Gastrocnemius medialis (tissue), 4 donors: Measurements from ENCODE around the gene CXCL12. TPM values are rescaled to one million over a fixed set of nuclear protein-coding genes. Genes with fewer than 3 reads are reported as not detected.

Experiments
- ATAC-seq, 2 donors: fragments of 150-250 bp; one replicate each; pipeline ENCODE4 v1.9.1; 2016
- DNase-seq, 2 donors: peaks; one replicate each; pipeline ENCODE4 v3.0.0-alpha.2; 2019
- H3K27ac ChIP-seq, 4 donors: fragments of 200-600 bp; sonication (generic); 1 replicate in 1 of 4; 2 replicates in 3 of 4; pipeline ENCODE4 v1.5.1; 2016 to 2018; ENCODE audit warnings: mild to moderate bottlenecking in 2 of 4, moderate library complexity in 1 of 4
- H3K27me3 ChIP-seq, 3 donors: fragments of 200-600 bp; sonication (generic) in 2 of 3; 1 replicate in 1 of 3; 2 replicates in 2 of 3; pipeline versions ENCODE4 v1.5.1 to v1.6.0; 2016 to 2019; ENCODE audit warnings: mild to moderate bottlenecking in 1 of 3, moderate library complexity in 1 of 3
- H3K36me3 ChIP-seq, 2 donors: fragments of 200-600 bp; sonication (generic) in 1 of 2; one replicate each; pipeline ENCODE4 v1.5.1; 2017 to 2018
- H3K4me1 ChIP-seq, 2 donors: fragments of 200-600 bp; sonication (generic) in 1 of 2; one replicate each; pipeline ENCODE4 v1.5.1; 2016 to 2017; ENCODE audit warnings: mild to moderate bottlenecking in 2 of 2
- H3K4me3 ChIP-seq, 4 donors: fragments of 200-600 bp; sonication (generic) in 3 of 4; 1 replicate in 1 of 4; 2 replicates in 3 of 4; pipeline ENCODE4 v1.5.1; 2016 to 2019; ENCODE audit warnings: mild to moderate bottlenecking in 2 of 4
- H3K9me3 ChIP-seq, 3 donors: fragments of 200-600 bp; sonication (generic) in 2 of 3; 1 replicate in 1 of 3; 2 replicates in 2 of 3; pipeline ENCODE4 v1.5.1; 2016 to 2019
- CTCF ChIP-seq, 5 experiments: fragments of 450-650 bp in 3 of 5; fragments of 200-600 bp in 2 of 5; sonication (generic) in 2 of 5; IDR thresholded peaks in 4 of 5; conservative IDR thresholded peaks in 1 of 5; 1 replicate in 4 of 5; 2 replicates in 1 of 5; pipeline ENCODE4 v1.5.1; 2016 to 2019; ENCODE audit warnings: antibody characterized with exemption in 5 of 5, mild to moderate bottlenecking in 3 of 5, moderate library complexity in 3 of 5
- POLR2A ChIP-seq, 2 donors: fragments of 450-650 bp; IDR thresholded peaks; one replicate each; pipeline ENCODE4 v1.6.1; 2017; ENCODE audit warnings: antibody characterized with exemption in 2 of 2, mild to moderate bottlenecking in 2 of 2, moderate library complexity in 2 of 2
- in situ Hi-C, 4 donors: fragments of 200-750 bp; cut with MboI; loops; one replicate each; pipeline versions ENCODE4 v1.15.0 to v1.8.0; 2017; ENCODE audit warnings: low sequenced_read_pairs in 4 of 4
- intact Hi-C: fragments of 100-400 bp; cut with DNase I; formaldehyde crosslinking; loops from one replicate; pipeline ENCODE4 v1.15.1; 2023; ENCODE audit warnings: low total_unique reads
- total RNA-seq, 4 donors: library from RNA; depleted of rRNA; stranded (reverse); fragments of >200 nt; gene quantifications; one replicate each; pipeline versions ENCODE4 v1.1.0 to v1.2.3, GENCODE V29; 2016

The CXCL12 gene
- total RNA-seq, 4 donors from 2014 or later: 8.6 to 22.0 (median 18.0) TPM

GRCh38 chr10:44404741-44405437 is 20.0 kb upstream of the CXCL12 start:
- Histone ChIP-seq H3K9me3 (no peaks in the 10 kb centered on the region), H3K4me1 (peaks cover 0 to 5% of the 10 kb centered on the region in 2 donors), H3K27me3 (no peaks in the 10 kb centered on the region), H3K27ac (no peak overlapping the region), H3K4me3 (no peak overlapping the region), H3K36me3 (no peaks in the 10 kb centered on the region)
- ATAC-seq (no peak), DNase-seq (no peak)
- in situ Hi-C loops: no loop called here
- intact Hi-C loops: no loop called here
- TF ChIP-seq CTCF (IDR thresholded peaks at IDR 0.05 in 4 of 5, conservative IDR thresholded peaks at IDR 0.05 in 1 of 5) (no peak), POLR2A (IDR thresholded peaks at IDR 0.05) (no peak)

- DNase-seq: no peak
- Histone ChIP-seq H3K4me1 (peaks cover 0 to 5% of the 10 kb centered on the region in 2 donors), H3K27me3 (no peaks in the 10 kb centered on the region), H3K27ac (no peak overlapping the region), H3K36me3 (no peaks in the 10 kb centered on the region), H3K4me3 (no peak overlapping the region), H3K9me3 (no peaks in the 10 kb centered on the region)
- intact Hi-C loops: no loop called here
- TF ChIP-seq POLR2A (IDR thresholded peaks at IDR 0.05) (no peak), CTCF (IDR thresholded peaks at IDR 0.05 in 4 of 5, conservative IDR thresholded peaks at IDR 0.05 in 1 of 5) (no peak)
- no peak for ATAC-seq
- in situ Hi-C loops: no loop called here
Observed at GRCh38 chr10:44402465-44403195, 17.7 kb upstream of the CXCL12 start.

GRCh38 chr10:44400541-44400940 is 15.6 kb upstream of the CXCL12 start:
- in situ Hi-C loops: no loop called here
- H3K4me1 ChIP-seq: peaks cover 0 to 5% of the 10 kb centered on the region in 2 donors
- no peak for ATAC-seq

GRCh38 chr10:44399659-44400451 is 15.0 kb upstream of the CXCL12 start:
- Histone ChIP-seq H3K9me3 (no peaks in the 10 kb centered on the region), H3K27ac (no peak overlapping the region), H3K4me1 (peaks cover 0 to 5% of the 10 kb centered on the region in 2 donors), H3K4me3 (no peak overlapping the region), H3K27me3 (no peaks in the 10 kb centered on the region), H3K36me3 (no peaks in the 10 kb centered on the region)
- in situ Hi-C loops: loop anchor here in 2 of 4 donors (10.0 to 25.0 kb wide), 2 partner anchors 462 to 725 kb away; no protein-coding TSS in a partner anchor
- ATAC-seq (no peak), DNase-seq (no peak)
- intact Hi-C loops: no loop called here
- TF ChIP-seq CTCF (IDR thresholded peaks at IDR 0.05 in 4 of 5, conservative IDR thresholded peaks at IDR 0.05 in 1 of 5) (no peak), POLR2A (IDR thresholded peaks at IDR 0.05) (no peak)

More at GRCh38 chr10:44400541-44400940, 15.6 kb upstream of the CXCL12 start:
- no peaks in the 10 kb centered on the region for H3K36me3 ChIP-seq
- H3K27ac ChIP-seq: no peak overlapping the region
- DNase-seq: no peak
- no peak overlapping the region for H3K4me3 ChIP-seq
- H3K9me3 ChIP-seq: no peaks in the 10 kb centered on the region
- no peaks in the 10 kb centered on the region for H3K27me3 ChIP-seq
- intact Hi-C loops: no loop called here
- TF ChIP-seq POLR2A (IDR thresholded peaks at IDR 0.05): no peak
- TF ChIP-seq CTCF (IDR thresholded peaks at IDR 0.05 in 4 of 5, conservative IDR thresholded peaks at IDR 0.05 in 1 of 5): no peak
